ENCODE results near the gene PRKAR1B. TPM values are rescaled to one million over a fixed set of nuclear protein-coding genes. Genes with fewer than 3 reads are reported as not detected.

The PRKAR1B gene
- total RNA-seq, 2 experiments from 2014 or later: 22.5 to 41.6 TPM

- Histone ChIP-seq H3K9me2 (ENCODE audit: insufficient read depth, low read length) (no peaks in the 10 kb centered on the region), H3K4me1 (ENCODE audit: insufficient read depth, low read length, poor library complexity, severe bottlenecking) (no peaks in the 10 kb centered on the region)
- CTCF ChIA-PET (ENCODE audit: unreplicated experiment): no interaction called here
Measured at GRCh38 chr7:662576-662975, 64.5 kb downstream of the PRKAR1B start.

GRCh38 chr7:659996-660395 lies 67.1 kb downstream of the PRKAR1B start:
- Histone ChIP-seq H3K4me1 (ENCODE audit: insufficient read depth, low read length, poor library complexity, severe bottlenecking) (no peaks in the 10 kb centered on the region), H3K79me2 (ENCODE audit: insufficient read depth, low read depth, low read length) (no peaks in the 10 kb centered on the region), H3K9me2 (ENCODE audit: insufficient read depth, low read length) (no peaks in the 10 kb centered on the region), H3K27ac (ENCODE audit: low read depth, low read length, poor library complexity, severe bottlenecking) (no peak overlapping the region), H3K36me3 (ENCODE audit: insufficient read depth, low read length) (peaks cover 32% of the 10 kb centered on the region), H2AFZ (ENCODE audit: low read length) (no peak overlapping the region), H3K4me3 (ENCODE audit: low read depth, low read length, poor library complexity, severe bottlenecking) (no peak overlapping the region), H3K4me2 (ENCODE audit: low read length) (no peak overlapping the region), H4K20me1 (ENCODE audit: insufficient read depth, low read length) (no peaks in the 10 kb centered on the region), H3K9me3 (ENCODE audit: low read length) (peaks cover 12% of the 10 kb centered on the region; the same call in 1 of the 2 replicates)
- CTCF ChIA-PET (ENCODE audit: unreplicated experiment): no interaction called here
- BruUV-seq (replicated peaks): no TSS peak
- POLR2A ChIA-PET: interaction anchor here (0.5 to 1.1 kb wide), 2 partner anchors 8 to 65 kb away, joined by 4 read pairs; no protein-coding TSS in a partner anchor
- DNase-seq (ENCODE audit: low spot score): no peak
- no peak for TF ChIP-seq CTCF (conservative IDR thresholded peaks at IDR 0.05; ENCODE audit: low read length)
- intact Hi-C loops (cut with micrococcal nuclease; ENCODE audit: unreplicated experiment): no loop called here

More at GRCh38 chr7:662576-662975, 64.5 kb downstream of the PRKAR1B start:
- H4K20me1 ChIP-seq (ENCODE audit: insufficient read depth, low read length): no peaks in the 10 kb centered on the region
- H3K36me3 ChIP-seq (ENCODE audit: insufficient read depth, low read length): peaks cover 16% of the 10 kb centered on the region
- no peaks in the 10 kb centered on the region for H3K9me3 ChIP-seq (ENCODE audit: low read length)
- no peak for DNase-seq (ENCODE audit: low spot score)
- no TSS peak for BruUV-seq (replicated peaks)
- no peak overlapping the region for H3K27ac ChIP-seq (ENCODE audit: low read depth, low read length, poor library complexity, severe bottlenecking)
- H2AFZ ChIP-seq (ENCODE audit: low read length): no peak overlapping the region
- TF ChIP-seq CTCF (conservative IDR thresholded peaks at IDR 0.05; ENCODE audit: low read length): no peak
- no peak for TF ChIP-seq EZH2phosphoT487 (IDR thresholded peaks at IDR 0.05; ENCODE audit: borderline replicate concordance, low read depth, low read length)
- H3K4me2 ChIP-seq (ENCODE audit: low read length): no peak overlapping the region
- intact Hi-C loops (cut with micrococcal nuclease; ENCODE audit: unreplicated experiment): no loop called here
- no peak overlapping the region for H3K4me3 ChIP-seq (ENCODE audit: low read depth, low read length, poor library complexity, severe bottlenecking)
- H3K79me2 ChIP-seq (ENCODE audit: insufficient read depth, low read depth, low read length): no peaks in the 10 kb centered on the region
- POLR2A ChIA-PET: interaction anchor here (0.6 kb wide), 1 partner anchor 11 kb away, joined by 3 read pairs; no protein-coding TSS in a partner anchor

GRCh38 chr7:659306-659847 lies 67.7 kb downstream of the PRKAR1B start:
- H3K9me3 ChIP-seq (ENCODE audit: low read length): peaks cover 12% of the 10 kb centered on the region; the same call in 1 of the 2 replicates
- H3K27ac ChIP-seq (ENCODE audit: low read depth, low read length, poor library complexity, severe bottlenecking): no peak overlapping the region
- no peak overlapping the region for H3K4me2 ChIP-seq (ENCODE audit: low read length)
- no TSS peak for BruUV-seq (replicated peaks)
- ChIA-PET CTCF (ENCODE audit: unreplicated experiment) (no interaction called here), POLR2A (interaction anchor here (0.5 to 1.1 kb wide), 2 partner anchors 9 to 66 kb away, joined by 4 read pairs; no protein-coding TSS in a partner anchor)
- no peaks in the 10 kb centered on the region for H4K20me1 ChIP-seq (ENCODE audit: insufficient read depth, low read length)
- no peaks in the 10 kb centered on the region for H3K9me2 ChIP-seq (ENCODE audit: insufficient read depth, low read length)
- H3K36me3 ChIP-seq (ENCODE audit: insufficient read depth, low read length): peaks cover 32% of the 10 kb centered on the region
- no peaks in the 10 kb centered on the region for H3K79me2 ChIP-seq (ENCODE audit: insufficient read depth, low read depth, low read length)
- no peak for DNase-seq (ENCODE audit: low spot score)
- no peak overlapping the region for H2AFZ ChIP-seq (ENCODE audit: low read length)
- TF ChIP-seq CTCF (conservative IDR thresholded peaks at IDR 0.05; ENCODE audit: low read length) (no peak), EZH2phosphoT487 (IDR thresholded peaks at IDR 0.05; ENCODE audit: borderline replicate concordance, low read depth, low read length) (no peak)
- no peaks in the 10 kb centered on the region for H3K4me1 ChIP-seq (ENCODE audit: insufficient read depth, low read length, poor library complexity, severe bottlenecking)
- no peak overlapping the region for H3K4me3 ChIP-seq (ENCODE audit: low read depth, low read length, poor library complexity, severe bottlenecking)
- intact Hi-C loops (cut with micrococcal nuclease; ENCODE audit: unreplicated experiment): no loop called here
